Measurements from ENCODE around the gene PRPF38B.

- no peak for TF ChIP-seq CTCF (conservative IDR thresholded peaks at IDR 0.05; ENCODE audit: low read depth in 2 of 2)
- no peak for TF ChIP-seq POLR2AphosphoS5 (IDR thresholded peaks at IDR 0.05; ENCODE audit: low read depth)
- TF ChIP-seq EZH2phosphoT487 (IDR thresholded peaks at IDR 0.05; ENCODE audit: unreplicated experiment) = no peak
- no peak for TF ChIP-seq STAT1 (IDR thresholded peaks at IDR 0.05; ENCODE audit: unreplicated experiment)
- no peak for TF ChIP-seq REST (IDR thresholded peaks at IDR 0.05; ENCODE audit: unreplicated experiment)
- no peak for TF ChIP-seq EZH2 (IDR thresholded peaks at IDR 0.05; ENCODE audit: low read depth, unreplicated experiment)
- TF ChIP-seq NANOG (IDR thresholded peaks at IDR 0.05; ENCODE audit: borderline replicate concordance) = no peak
- TF ChIP-seq JUNB (IDR thresholded peaks at IDR 0.05; ENCODE audit: unreplicated experiment) = no peak
- no peak for TF ChIP-seq ETS1 (IDR thresholded peaks at IDR 0.05)
- no peak for TF ChIP-seq CREB1 (CRISPR knock-in tag; IDR thresholded peaks at IDR 0.05; ENCODE audit: low read depth)
- no peak for TF ChIP-seq ZNF114 (CRISPR knock-in tag; IDR thresholded peaks at IDR 0.05)
- no peak for TF ChIP-seq ZNF462 (CRISPR knock-in tag; IDR thresholded peaks at IDR 0.05)
These were observed 12.4 kb downstream of the PRPF38B start for GRCh38 chr1:108704496-108704895.
